GM12892 (cell line): ENCODE results near the gene HOXB6.

Source experiments
- DNase-seq: peaks from one replicate; pipeline ENCODE4 v3.0.0; 2011; ENCODE audit not compliant: insufficient read length
- FAIRE-seq: peaks from 2 replicates; lab custom pipeline; 2011; peaks lifted over from hg19 to GRCh38; lab: Jason Lieb, UNC
- POLR2A ChIP-seq: IDR thresholded peaks from 2 replicates; pipeline ENCODE4 v1.6.1; 2011; ENCODE audit warnings: low read depth, low read length, control low read depth
- POLR2AphosphoS5 ChIP-seq: IDR thresholded peaks from 2 replicates; pipeline ENCODE4 v1.6.1; 2011; ENCODE audit warnings: low read depth, low read length, control low read depth
- TAF1 ChIP-seq: IDR thresholded peaks from 2 replicates; pipeline ENCODE4 v1.6.1; 2011; ENCODE audit warnings: low read depth, mild to moderate bottlenecking, control low read depth, low read length, borderline replicate concordance

HOXB6 gene

DNA sequence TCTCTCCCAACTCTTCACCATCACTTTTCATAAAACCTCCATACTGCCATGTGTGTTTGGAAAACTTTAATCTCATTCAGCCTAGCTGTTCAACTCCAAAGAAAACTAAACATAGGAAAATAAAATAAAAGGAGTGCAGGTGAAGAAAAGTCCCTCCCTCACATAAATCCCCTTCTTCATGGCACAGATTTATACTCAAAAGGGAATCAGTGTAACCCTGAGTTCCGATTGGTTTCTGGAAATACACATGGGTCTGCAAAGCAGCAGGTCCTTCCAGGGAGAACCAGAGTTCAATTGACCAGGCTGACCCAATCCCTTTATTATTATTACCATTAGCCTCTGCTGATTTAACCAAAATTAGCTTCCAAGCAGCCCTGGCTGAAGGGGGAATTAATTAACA, 51.0 kb downstream of the HOXB6 start:
- no peak for TF ChIP-seq POLR2A
- TF ChIP-seq TAF1 = no peak
- no peak for TF ChIP-seq POLR2AphosphoS5
- FAIRE-seq (no peak), DNase-seq (no peak)

DNA sequence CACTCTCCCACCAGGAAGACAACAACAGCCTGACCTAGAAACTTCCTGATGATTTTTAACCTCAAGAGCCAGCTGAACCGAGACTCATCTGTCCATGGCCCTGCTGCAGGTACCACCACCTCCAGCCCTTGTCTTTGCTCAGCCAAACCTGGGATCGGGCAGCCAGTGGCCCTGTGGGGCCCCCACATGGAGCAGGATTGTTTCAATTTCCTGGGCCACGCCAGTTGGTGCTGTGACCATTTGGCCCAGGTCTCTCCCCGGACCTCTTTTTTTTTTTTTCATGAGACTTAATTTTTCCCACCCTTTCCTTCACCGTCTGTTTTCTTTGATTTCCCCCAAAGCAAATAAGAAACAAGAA, 51.6 kb downstream of the HOXB6 start:
- TF ChIP-seq POLR2AphosphoS5 (no peak), POLR2A (no peak), TAF1 (no peak)
- no peak for DNase-seq

DNA sequence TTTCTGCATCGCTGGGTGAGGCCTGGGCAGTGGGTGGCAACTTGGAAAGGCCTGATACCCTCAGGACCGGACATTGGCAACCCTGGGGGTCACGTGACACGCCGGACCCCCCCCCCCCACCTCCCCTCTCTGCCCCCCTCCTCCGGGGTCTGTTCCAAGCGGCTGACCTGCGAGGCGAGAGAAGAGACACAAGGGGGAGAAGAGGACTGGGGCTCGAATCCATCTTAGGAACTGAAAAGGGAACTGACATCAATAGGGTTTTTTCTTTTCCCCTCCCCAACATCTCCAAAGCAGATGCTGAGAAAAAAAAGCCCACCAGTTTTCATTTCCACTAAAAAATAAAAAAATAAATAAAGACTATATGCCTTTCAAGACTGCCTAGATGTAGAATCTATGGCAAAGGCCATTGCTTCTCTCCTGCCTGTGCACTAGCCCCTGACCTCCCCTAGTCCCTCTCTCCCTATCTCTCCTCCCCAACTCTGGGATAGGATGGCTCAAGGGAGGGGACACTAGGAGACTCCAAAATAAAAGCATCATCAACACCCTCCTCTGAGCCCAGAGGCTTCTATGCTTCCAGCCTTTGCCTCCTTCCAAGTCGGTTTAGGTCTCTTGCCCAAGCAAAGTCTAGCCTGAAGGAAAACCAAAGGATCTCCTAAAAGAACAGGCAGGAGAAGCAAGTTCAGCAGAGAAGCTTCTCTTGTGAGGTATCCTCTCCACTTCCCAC, 52.2 kb downstream of the HOXB6 start:
- DNase-seq (no peak), FAIRE-seq (no peak)
- no peak for TF ChIP-seq POLR2AphosphoS5
- TF ChIP-seq TAF1 = no peak
- no peak for TF ChIP-seq POLR2A

More for the DNA sequence above, 51.6 kb downstream of the HOXB6 start:
- no peak for FAIRE-seq

DNA sequence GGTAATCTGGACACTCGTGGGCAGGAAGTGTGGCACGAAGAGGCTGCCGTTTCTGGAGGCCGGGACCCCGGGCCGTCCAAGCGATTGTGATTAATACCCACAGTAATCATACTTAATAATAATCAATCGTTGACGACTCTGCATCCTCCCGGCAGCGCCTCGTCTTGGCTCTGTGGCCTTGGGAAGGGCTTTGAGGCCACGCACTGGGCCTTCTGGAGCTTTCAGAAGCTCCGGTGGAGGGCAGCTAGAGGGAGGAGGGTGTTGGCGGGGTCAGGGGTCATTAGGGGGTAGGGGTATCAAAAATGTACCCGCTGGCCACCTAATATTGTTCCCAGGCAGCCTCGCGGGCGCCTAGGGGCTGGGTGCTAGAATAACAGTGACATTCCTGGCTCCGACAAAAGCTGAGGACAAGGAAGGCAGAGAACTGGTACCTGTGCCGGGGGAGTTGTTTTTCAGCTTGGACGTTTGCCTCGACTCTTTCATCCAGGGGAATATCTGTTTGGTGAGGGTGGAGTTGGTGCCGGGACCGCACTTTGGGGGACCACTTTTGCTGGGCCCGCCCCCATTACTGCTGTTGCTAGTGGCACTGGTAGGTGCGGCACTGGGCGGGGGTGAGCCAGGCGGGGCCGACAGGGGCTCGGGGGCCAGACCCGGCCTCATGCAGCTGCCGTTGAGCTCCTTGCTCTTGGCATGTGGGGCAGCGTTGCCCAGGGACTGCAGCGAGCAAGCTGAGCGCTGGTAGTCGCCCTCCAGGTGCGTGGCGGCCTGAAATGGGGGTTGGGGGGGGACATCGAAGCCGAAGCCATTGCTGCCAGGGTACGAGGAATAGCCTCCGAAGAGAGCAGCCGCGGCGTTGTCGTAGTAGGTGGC, 53.0 kb downstream of the HOXB6 start:
- no peak for FAIRE-seq
- no peak for DNase-seq
- TF ChIP-seq TAF1 (no peak), POLR2AphosphoS5 (no peak), POLR2A (no peak)

DNA sequence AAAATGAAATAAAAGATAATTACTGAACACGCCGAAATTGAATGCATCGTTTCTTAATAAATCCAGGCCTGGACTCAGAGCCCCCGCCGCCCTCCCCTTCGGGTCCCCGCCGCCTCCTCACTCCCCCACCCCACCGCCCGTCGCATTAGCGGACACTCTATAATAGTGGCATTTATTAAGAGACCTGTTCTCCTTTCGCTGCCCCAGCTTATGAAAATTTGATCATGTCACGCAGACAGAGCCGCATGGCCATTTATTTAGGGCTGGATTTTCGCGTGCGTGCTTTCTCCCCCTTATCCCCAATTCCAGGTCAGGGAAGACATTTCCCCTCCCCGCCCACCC, 53.6 kb downstream of the HOXB6 start:
- FAIRE-seq (no peak), DNase-seq (no peak)
- TF ChIP-seq TAF1 = no peak

DNA sequence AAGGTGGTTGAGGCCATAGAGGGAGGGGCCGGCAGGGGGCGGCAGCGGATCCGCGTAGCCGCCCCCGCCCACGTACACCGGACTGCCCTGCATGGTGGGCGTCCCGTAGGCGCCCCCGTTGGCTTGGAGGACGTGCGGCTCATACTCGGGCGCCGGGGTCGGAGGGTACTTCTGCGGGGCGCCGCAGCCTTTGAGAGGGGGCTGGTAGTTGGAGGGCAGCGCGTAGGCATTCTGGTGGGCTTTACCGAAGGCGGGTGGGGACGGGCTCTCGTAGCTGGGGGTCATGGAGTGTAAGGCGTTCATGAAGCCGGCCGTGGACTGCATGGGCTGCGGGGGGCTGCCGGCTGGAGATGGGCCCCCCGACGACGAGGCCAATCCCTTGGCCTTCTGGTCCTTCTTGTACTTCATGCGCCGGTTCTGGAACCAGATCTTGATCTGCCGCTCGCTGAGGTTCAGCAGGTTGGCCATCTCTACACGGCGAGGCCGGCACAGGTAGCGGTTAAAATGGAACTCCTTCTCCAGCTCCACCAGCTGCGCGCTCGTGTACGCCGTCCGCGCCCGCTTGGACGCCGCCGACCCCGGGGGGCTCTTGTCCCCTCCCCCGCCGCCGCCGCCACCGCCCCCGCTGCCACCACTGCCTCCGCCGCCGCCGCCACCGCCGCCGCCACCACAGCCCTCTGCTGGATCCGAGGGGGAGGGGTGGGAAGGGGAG, 54.1 kb downstream of the HOXB6 start:
- TF ChIP-seq TAF1 (no peak), POLR2A (no peak), POLR2AphosphoS5 (no peak)
- DNase-seq = no peak
- FAIRE-seq = no peak

DNA sequence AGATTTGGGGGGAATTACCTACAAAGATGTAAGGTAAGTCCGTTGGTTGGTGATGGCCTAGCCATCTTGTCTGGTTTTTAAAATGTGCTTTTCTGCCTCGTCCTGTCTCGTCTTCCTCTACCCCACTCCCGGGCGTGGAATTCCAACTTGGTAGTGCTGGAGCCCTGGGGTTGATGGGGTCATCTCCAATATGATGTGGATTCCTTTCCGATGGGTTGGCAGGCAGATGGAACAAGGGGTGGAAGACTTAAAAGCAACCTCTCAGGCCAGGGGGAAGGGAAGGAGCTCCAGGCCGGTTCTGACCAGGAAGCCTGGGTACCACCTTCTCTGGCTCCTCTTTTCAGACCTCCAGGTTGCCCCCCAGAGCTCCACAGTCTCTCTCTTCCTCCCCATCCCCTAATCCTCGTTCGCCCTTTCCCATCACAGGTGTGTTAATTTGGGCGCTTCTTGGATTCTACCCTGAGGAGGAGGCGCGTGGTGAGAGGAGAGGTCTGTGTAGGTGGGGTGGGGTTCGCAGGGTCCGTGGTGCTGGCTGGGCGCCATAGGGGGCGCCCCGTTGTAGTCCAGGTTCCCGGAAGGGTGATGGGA, 54.8 kb downstream of the HOXB6 start:
- FAIRE-seq (no peak), DNase-seq (no peak)
- TF ChIP-seq POLR2A = no peak
- TF ChIP-seq POLR2AphosphoS5 = no peak
- no peak for TF ChIP-seq TAF1

DNA sequence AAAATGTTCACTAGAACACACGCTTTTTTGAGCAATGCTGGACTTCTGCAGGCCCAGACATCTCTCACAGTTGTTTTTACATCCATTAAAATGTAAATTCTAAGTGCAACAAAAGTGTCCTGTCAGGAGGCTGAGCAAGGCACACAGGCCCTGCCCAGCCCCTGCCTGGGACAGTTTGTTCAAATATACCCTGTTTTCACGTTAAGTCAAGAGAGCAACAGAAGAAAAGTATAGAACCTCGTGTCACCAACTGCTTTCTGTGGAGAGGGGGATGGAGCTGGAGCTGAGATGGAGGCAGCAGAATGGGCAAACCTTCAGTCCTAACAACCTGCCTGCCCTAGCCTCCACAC, 55.5 kb downstream of the HOXB6 start:
- no peak for TF ChIP-seq POLR2A
- DNase-seq = no peak
- FAIRE-seq = no peak

DNA sequence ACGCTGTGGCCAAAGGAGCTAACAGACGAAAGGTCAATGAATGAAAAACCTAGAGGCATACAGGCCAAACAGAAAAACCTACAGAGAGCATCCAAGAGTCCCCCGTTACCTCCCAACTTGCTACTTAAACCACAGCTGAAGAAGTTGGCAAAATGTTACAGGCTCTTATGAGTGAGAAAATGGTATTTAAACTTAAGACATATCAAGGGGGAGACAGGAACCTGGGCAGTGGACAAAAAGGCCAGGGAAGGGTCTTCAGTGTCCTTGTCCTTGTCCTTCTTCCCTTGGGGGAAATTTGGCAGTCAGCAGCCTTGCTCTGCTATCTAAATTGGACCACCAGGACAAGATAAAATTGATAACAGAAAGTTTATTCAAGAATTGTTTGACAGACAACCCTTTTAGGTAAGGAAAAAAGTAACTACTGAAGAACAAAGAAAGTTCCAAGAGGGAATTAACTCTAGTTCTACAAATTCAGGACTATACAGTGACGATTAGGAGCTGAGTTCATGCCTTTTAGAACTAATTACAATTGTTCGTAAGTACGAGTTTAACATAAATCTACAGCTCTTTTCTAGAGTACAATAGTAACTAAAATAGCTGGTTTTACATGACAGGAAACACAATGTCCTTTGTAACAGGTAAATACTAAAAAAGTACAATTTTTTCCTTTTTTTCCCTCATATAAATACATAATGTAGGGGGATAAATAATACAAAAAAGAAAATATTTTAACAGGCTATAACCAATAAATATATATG, 56.1 kb downstream of the HOXB6 start:
- FAIRE-seq (no peak), DNase-seq (no peak)
- TF ChIP-seq POLR2A = no peak
- no peak for TF ChIP-seq TAF1
- no peak for TF ChIP-seq POLR2AphosphoS5

DNA sequence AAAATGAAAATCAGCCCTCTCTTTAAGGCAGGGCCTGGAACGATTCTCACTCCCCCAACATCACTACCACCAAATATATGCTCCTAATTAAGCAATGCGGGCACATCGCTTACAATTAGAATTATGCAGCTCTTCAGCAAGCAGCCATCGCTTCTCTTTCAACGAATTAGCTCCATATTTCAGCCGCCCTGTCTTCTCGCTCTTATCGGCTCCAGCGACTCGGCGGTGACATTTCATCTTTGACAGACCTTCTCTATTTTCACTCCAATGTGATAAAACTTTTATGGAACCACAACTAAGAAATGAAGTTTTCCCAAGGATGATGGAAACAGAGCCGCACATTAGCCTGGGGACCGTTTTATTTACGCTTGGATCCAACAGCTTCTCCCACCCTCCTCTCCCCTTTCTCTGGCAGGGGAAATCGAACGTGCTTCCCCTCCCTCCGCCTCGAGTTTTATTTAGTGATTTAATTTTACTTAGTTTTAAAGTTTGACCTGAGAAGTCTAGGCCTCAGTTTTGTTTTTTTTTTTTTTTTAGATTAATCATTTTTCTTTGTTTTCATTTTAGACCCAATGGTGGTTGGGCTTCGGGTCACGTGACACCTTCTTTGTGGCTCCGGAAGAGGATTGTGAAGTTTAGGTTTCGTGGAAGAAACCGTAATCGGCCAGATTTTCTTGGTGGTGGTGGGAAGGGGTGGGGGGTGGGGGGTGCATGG, 56.8 kb downstream of the HOXB6 start:
- TF ChIP-seq TAF1 (no peak), POLR2AphosphoS5 (no peak), POLR2A (no peak)
- FAIRE-seq = no peak
- no peak for DNase-seq
